Mammary epithelial cell (primary cell): ENCODE measurements around the gene PLCH1.

Source experiments
- EZH2 ChIP-seq: IDR thresholded peaks from 2 replicates; pipeline ENCODE4 v1.6.1; 2012; ENCODE audit warnings: low read length, inconsistent platforms, borderline replicate concordance
- TF ChIP-seq, protein P1 (sequence below), 2 donors: IDR thresholded peaks in 1 of 2; conservative IDR thresholded peaks in 1 of 2; 2 replicates each; pipeline ENCODE4 v1.5.1; 2011 to 2012; ENCODE audit warnings: inconsistent platforms in 2 of 2, low read length in 2 of 2, mild to moderate bottlenecking in 2 of 2, control low read depth in 1 of 2, low read depth in 1 of 2; ENCODE audit not compliant: insufficient read depth in 1 of 2; ENCODE audit errors: extremely low read depth in 1 of 2

GRCh38 chr3:155431856-155432570, 312.9 kb downstream of the PLCH1 start:
- TF ChIP-seq, protein P1, sequence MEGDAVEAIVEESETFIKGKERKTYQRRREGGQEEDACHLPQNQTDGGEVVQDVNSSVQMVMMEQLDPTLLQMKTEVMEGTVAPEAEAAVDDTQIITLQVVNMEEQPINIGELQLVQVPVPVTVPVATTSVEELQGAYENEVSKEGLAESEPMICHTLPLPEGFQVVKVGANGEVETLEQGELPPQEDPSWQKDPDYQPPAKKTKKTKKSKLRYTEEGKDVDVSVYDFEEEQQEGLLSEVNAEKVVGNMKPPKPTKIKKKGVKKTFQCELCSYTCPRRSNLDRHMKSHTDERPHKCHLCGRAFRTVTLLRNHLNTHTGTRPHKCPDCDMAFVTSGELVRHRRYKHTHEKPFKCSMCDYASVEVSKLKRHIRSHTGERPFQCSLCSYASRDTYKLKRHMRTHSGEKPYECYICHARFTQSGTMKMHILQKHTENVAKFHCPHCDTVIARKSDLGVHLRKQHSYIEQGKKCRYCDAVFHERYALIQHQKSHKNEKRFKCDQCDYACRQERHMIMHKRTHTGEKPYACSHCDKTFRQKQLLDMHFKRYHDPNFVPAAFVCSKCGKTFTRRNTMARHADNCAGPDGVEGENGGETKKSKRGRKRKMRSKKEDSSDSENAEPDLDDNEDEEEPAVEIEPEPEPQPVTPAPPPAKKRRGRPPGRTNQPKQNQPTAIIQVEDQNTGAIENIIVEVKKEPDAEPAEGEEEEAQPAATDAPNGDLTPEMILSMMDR (conservative IDR thresholded peaks at IDR 0.05 in 1 of 2, IDR thresholded peaks at IDR 0.05 in 1 of 2; ENCODE audit: extremely low read depth in 1 of 2, insufficient read depth in 1 of 2, low read depth in 1 of 2, low read length in 2 of 2) = no peak
- TF ChIP-seq EZH2 = no peak
